ENCODE data around the gene BMERB1.
"Not testable (repeated sequence)": the region's sequence is repeated elsewhere in the genome, so short reads cannot be mapped to it uniquely, and the experiment has no call there.

BMERB1 gene

GRCh38 chr16:15548482-15548891 is 114.1 kb downstream of the BMERB1 start:
- FAIRE-seq = no peak
- no peak for DNase-seq (ENCODE audit: insufficient read length, low spot score)

GRCh38 chr16:15552507-15552906 is 118.1 kb downstream of the BMERB1 start:
- FAIRE-seq (no peak), DNase-seq (ENCODE audit: insufficient read length, low spot score) (no peak)

DNA sequence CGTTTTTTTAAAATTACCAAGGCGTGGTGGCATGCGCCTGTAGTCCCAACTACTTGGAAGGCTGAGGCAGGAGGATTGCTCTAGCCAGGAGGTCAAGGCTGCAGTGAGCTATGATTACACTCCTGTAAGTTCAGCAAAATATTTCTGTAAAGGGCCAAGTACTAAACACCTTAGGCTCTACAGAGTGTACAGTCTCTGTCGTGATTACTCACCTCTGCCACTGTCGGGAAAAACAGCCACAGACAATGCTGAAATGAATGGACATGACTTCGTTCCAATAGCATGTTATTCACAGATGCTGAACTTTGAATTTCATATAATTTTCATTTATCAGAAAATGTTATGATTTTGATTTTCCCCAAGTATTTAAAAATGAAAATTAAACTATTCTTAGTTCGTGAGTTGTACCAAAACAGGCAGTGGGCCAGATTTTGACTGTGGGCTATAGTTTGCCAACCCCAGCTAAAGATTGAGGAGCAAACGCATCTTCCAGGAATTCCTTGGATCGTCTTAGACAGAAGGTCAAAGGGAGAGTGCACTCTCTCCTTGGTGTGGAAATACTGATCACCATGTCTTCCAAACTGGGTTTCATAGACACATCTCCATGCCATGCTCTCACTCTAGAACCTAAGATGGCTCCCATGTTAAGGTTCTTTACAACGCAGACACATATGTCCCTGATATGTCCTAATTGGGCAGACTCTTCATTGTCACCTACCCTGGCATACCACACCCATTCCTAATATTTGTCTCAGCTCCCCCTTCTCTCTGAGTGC is 119.1 kb downstream of the BMERB1 start:
- DNase-seq (ENCODE audit: insufficient read length, low spot score) (no peak), FAIRE-seq (no peak)

- FAIRE-seq (no peak), DNase-seq (ENCODE audit: insufficient read length, low spot score) (no peak)
Measured at GRCh38 chr16:15556130-15556529, 121.7 kb downstream of the BMERB1 start.

GRCh38 chr16:15557258-15557657 is 122.9 kb downstream of the BMERB1 start:
- FAIRE-seq (no peak), DNase-seq (ENCODE audit: insufficient read length, low spot score) (no peak)

DNA sequence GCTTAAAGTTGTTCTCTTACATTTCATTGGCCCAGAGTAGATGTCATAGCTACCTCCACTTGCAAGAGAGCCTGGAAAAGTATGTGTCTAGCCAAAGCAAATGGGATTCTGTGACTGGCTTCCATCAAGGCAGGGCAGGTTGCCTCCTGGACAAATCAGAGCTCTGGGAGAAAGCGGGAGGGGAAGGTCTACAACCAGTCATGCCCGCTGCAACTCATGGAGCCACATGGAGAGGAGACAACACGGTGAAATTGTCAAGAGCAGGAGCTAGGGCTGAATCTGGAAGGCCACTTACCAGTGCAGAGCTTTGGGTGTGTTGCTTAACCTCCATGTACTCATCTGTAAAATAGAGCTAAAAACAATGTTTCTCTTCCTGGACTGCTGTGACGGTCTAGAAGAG is 124.8 kb downstream of the BMERB1 start:
- DNase-seq (ENCODE audit: insufficient read length, low spot score) (no peak), FAIRE-seq (no peak)

GRCh38 chr16:15564604-15565339 is 130.4 kb downstream of the BMERB1 start:
- FAIRE-seq (no peak), DNase-seq (ENCODE audit: insufficient read length, low spot score) (no peak)

DNA sequence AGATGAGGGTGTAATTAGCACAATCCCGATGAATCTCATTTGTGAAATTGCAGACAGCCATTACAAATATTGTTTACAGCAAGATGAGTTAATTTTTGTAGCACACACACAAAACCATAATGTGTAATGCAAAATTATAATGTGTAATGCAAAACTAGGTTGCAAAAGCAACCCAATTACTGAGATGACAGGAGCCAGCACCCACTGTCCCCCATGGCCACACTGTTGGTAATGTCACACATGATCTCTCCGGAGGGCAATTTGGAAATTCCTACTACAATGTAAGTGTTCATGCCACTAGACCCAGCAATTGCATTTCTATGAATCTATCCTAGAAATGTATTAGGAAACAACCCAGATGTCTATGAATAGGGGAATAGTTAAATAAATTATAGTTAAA is 131.7 kb downstream of the BMERB1 start:
- DNase-seq (ENCODE audit: insufficient read length, low spot score) (no peak), FAIRE-seq (no peak)

GRCh38 chr16:15567823-15568222 is 133.4 kb downstream of the BMERB1 start:
- FAIRE-seq = no peak
- DNase-seq (ENCODE audit: insufficient read length, low spot score) = no peak

DNA sequence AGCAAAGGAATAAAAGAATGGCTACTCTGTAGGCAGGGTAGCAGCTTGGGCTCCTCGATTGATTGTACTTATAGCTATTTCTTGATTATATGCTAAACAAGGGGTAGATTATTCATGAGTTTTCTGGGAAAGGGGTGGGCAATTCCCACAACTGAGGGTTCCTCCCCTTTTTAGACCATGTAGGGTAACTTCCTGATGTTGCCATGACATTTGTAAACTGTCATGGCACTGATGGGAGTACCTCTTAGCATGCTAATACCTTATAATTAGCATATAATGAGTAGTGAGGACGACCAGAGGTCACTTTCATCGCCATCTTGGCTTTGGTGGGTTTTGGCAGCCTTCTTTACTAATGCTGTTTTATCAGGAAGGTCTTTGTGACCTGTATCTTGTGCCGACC is 136.3 kb downstream of the BMERB1 start:
- FAIRE-seq; DNase-seq (ENCODE audit: insufficient read length, low spot score): not testable (repeated sequence)

GRCh38 chr16:15571557-15571956 is 137.2 kb downstream of the BMERB1 start:
- DNase-seq (ENCODE audit: insufficient read length, low spot score) (no peak), FAIRE-seq (no peak)

- DNase-seq (ENCODE audit: insufficient read length, low spot score) (no peak), FAIRE-seq (no peak)
Measured at GRCh38 chr16:15572329-15573001, 138.1 kb downstream of the BMERB1 start.

DNA sequence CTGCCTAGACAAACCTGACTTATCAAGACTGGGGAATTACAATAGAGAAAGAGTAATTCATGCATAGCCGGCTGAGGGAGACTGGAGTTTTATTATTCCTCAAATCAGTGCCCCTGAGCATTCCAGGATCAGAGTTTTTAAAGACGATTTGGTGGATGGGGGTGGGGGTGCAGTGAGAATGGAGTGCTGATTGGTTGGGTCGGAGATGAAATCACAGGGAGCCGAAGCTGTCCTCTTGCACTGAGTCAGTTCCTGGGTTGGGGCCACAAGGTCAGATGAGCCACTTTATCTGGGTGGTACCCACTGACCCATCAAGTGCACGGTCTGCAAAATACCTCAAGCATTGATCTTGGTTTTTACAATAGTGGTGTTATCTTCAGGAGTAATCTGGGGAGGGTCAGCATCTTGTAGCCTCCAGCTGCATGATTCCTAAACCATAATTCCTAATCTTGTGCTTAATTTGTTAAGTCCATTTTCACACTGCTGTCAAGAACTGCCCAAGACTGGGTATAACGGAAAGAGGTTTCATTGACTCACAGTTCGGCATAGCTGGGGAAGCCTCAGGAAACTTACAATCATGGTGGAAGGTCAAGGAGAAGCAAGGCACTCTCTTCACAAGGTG is 139.0 kb downstream of the BMERB1 start:
- DNase-seq (ENCODE audit: insufficient read length, low spot score) (no peak), FAIRE-seq (no peak)

GRCh38 chr16:15573896-15574613 is 139.7 kb downstream of the BMERB1 start:
- DNase-seq (ENCODE audit: insufficient read length, low spot score); FAIRE-seq: not testable (repeated sequence)

GRCh38 chr16:15574614-15574948 is 140.2 kb downstream of the BMERB1 start:
- FAIRE-seq (no peak), DNase-seq (ENCODE audit: insufficient read length, low spot score) (no peak)

GRCh38 chr16:15575293-15576049 is 141.1 kb downstream of the BMERB1 start:
- no peak for DNase-seq (ENCODE audit: insufficient read length, low spot score)

DNA sequence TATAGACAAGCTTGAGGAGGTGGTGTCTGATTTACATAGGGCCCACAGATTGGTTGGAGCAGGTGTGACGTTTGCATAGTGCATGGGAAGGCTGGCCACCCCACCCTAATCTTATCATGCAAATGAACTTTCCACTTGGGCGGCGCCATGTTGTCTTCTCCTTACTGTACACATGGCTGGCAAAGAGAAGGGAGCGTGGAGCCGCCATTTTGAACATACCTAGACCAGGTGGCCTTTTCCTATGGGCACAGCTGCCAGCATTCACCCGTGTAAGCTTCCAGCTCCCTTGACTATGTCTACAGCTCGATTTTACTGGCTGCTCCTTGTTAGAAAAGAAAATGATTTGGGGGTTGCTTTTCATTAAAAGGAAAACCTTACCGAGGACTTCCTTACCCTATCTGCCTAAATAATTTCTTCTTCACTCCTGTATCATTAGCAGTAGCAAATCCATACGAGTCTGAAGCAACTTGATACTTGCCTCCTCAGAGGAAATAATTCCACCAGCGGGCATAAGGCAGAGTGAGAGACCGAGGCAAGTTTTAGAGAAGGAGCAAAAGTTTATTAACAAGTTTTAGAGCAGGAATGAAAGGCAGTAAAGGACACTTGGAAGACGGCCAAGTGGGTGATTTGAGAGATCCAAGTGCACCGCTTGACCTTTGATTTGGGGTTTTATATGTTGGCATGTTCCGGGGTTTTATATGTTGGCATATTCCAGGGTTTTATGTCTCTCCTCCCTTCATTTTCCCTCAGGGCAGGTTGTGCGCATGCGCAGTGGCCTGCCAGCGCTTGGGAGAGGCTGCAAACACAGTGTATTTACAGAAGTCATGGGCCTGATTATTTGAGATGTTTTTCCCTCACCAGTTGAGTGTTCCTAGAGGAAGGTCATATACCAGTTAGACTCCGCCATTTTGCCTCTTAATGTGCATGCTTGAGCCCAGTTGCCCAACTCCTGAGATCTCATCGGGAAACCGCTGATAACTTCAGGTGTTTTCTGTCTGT is 142.9 kb downstream of the BMERB1 start:
- FAIRE-seq (no peak), DNase-seq (ENCODE audit: insufficient read length, low spot score) (no peak)

More at GRCh38 chr16:15575293-15576049, 141.1 kb downstream of the BMERB1 start:
- no peak for FAIRE-seq

DNA sequence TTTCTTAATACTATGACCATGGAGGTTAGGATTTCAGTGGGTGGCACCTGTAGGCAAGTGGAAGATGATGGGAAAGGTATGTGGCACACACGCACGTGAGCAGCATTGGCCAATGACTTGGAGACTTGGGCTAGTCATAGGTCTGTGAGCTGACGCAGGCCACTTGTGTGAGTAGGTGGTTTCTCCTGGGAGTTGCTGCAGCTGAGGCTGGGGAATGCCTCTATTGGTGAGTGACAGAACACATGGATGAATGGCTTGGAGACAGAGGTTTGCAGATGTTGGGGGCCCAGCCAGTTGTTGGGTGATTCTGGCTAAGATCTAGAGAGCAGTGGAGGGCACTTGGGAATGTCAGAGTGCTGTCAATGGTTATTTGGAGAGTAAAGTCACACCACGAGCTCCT is 144.4 kb downstream of the BMERB1 start:
- DNase-seq (ENCODE audit: insufficient read length, low spot score) (no peak), FAIRE-seq (no peak)

All from HTR-8/SVneo (cell line).